NCI-H748 (cell line): ENCODE data around the gene SIN3A.
"Not testable (repeated sequence)": the region's sequence is repeated elsewhere in the genome, so short reads cannot be mapped to it uniquely, and the experiment has no call there.

Experiments used
- DNase-seq: peaks from one replicate; lab custom pipeline; 2025; ENCODE audit not compliant: unreplicated experiment; lab: John Stamatoyannopoulos, UW

Gene SIN3A

GRCh38 chr15:75335705-75336355 is 115.7 kb downstream of the SIN3A start, which contains the start of gene COMMD4:
Gene COMMD4, plus strand, starts transcription at chr15:75336063. Its CDS starts 27 bp downstream, at chr15:75336090.
- DNase-seq = peak; percentile 96

- DNase-seq = no peak
These were observed 116.2 kb downstream of the SIN3A start for GRCh38 chr15:75335313-75335704.

GRCh38 chr15:75333654-75334419 is 117.7 kb downstream of the SIN3A start:
- not testable (repeated sequence) for DNase-seq

GRCh38 chr15:75332093-75332492 is 119.4 kb downstream of the SIN3A start:
- not testable (repeated sequence) for DNase-seq

- no peak for DNase-seq
These were observed 121.9 kb downstream of the SIN3A start for GRCh38 chr15:75329571-75329970.

- no peak for DNase-seq
These were observed 122.8 kb downstream of the SIN3A start for GRCh38 chr15:75328493-75329314.

- no peak for DNase-seq
These were observed 124.0 kb downstream of the SIN3A start for GRCh38 chr15:75327491-75327890.

- no peak for DNase-seq
These were observed 124.5 kb downstream of the SIN3A start for GRCh38 chr15:75327005-75327404.

GRCh38 chr15:75325922-75326321 is 125.6 kb downstream of the SIN3A start:
- DNase-seq = no peak

- no peak for DNase-seq
These were observed 129.8 kb downstream of the SIN3A start for GRCh38 chr15:75321711-75322110.
